Colonic mucosa (tissue), 4 donors: ENCODE measurements around the gene ATF6. TPM values are rescaled to one million over a fixed set of nuclear protein-coding genes. Genes with fewer than 3 reads are reported as not detected.

Source experiments
- DNase-seq: peaks from one replicate; pipeline ENCODE4 v3.0.0-alpha.2; 2020
- H3K27ac ChIP-seq: fragments of 200-600 bp; one replicate; pipeline ENCODE4 v1.8.0; 2021
- H3K27me3 ChIP-seq: fragments of 200-600 bp; one replicate; pipeline ENCODE4 v1.8.0; 2021
- H3K36me3 ChIP-seq: fragments of 200-600 bp; one replicate; pipeline ENCODE4 v1.8.0; 2021
- H3K4me1 ChIP-seq: fragments of 200-600 bp; one replicate; pipeline ENCODE4 v1.8.0; 2021; ENCODE audit warnings: mild to moderate bottlenecking
- H3K4me3 ChIP-seq: fragments of 200-600 bp; one replicate; pipeline ENCODE4 v1.8.0; 2021
- H3K9ac ChIP-seq, 2 donors: one replicate each; pipeline ENCODE4 v1.7.0; 2013; ENCODE audit warnings: control low read depth in 2 of 2, low read depth in 2 of 2, low read length in 2 of 2
- H3K9me3 ChIP-seq: fragments of 200-600 bp; one replicate; pipeline ENCODE4 v1.8.0; 2021
- CTCF ChIP-seq: fragments of 200-600 bp; IDR thresholded peaks from one replicate; pipeline ENCODE4 v1.8.0; 2022; ENCODE audit warnings: antibody characterized with exemption, mild to moderate bottlenecking
- intact Hi-C: fragments of 100-400 bp; cut with DNase I; formaldehyde crosslinking; loops from one replicate; pipeline ENCODE4 v1.14.1; 2022
- total RNA-seq, 2 donors: library from RNA; stranded (reverse); fragmentation: NEBNext Ultra II Directional in 1 of 2; extraction: Animal tissue kit (Norgen Biotek cat#: 25700) in 1 of 2; gene quantifications; one replicate each; pipeline ENCODE4 v1.2.1, GENCODE V29; 2021
- donor health status: healthy.
- donor health status: DM: no; HTN: no; CAD: no.
- donor health status: DM: no; HTN: no; CAD: no.

ATF6 gene
- total RNA-seq, 2 donors from 2014 or later: 19.6 to 24.2 TPM

GRCh38 chr1:161816201-161816600 lies 50.1 kb downstream of the ATF6 start:
- no peak for DNase-seq
- Histone ChIP-seq H3K36me3 (peaks cover 5% of the 10 kb centered on the region), H3K9ac (no peak overlapping the region), H3K9me3 (no peaks in the 10 kb centered on the region), H3K4me1 (no peaks in the 10 kb centered on the region), H3K27me3 (no peaks in the 10 kb centered on the region), H3K27ac (no peak overlapping the region), H3K4me3 (no peak overlapping the region)
- intact Hi-C loops: no loop called here
- no peak for TF ChIP-seq CTCF

- no peak for TF ChIP-seq CTCF
- no peak overlapping the region for H3K9ac ChIP-seq
- peaks cover 5% of the 10 kb centered on the region for H3K36me3 ChIP-seq
- intact Hi-C loops: no loop called here
- DNase-seq: no peak
- no peak overlapping the region for H3K4me3 ChIP-seq
- H3K27me3 ChIP-seq: no peaks in the 10 kb centered on the region
- no peaks in the 10 kb centered on the region for H3K9me3 ChIP-seq
- H3K4me1 ChIP-seq: no peaks in the 10 kb centered on the region
- H3K27ac ChIP-seq: no peak overlapping the region
Measured at GRCh38 chr1:161817176-161817730, 51.1 kb downstream of the ATF6 start.

- no peak for DNase-seq
- Histone ChIP-seq H3K9ac (no peak overlapping the region), H3K4me1 (no peaks in the 10 kb centered on the region), H3K27me3 (no peaks in the 10 kb centered on the region), H3K36me3 (peaks cover 5% of the 10 kb centered on the region), H3K4me3 (no peak overlapping the region), H3K9me3 (no peaks in the 10 kb centered on the region), H3K27ac (no peak overlapping the region)
- intact Hi-C loops: no loop called here
- TF ChIP-seq CTCF: no peak
Measured at GRCh38 chr1:161820914-161821313, 54.8 kb downstream of the ATF6 start.

GRCh38 chr1:161824618-161825017 lies 58.5 kb downstream of the ATF6 start:
- peaks cover 5% of the 10 kb centered on the region for H3K36me3 ChIP-seq
- intact Hi-C loops: no loop called here

GRCh38 chr1:161825831-161826230 lies 59.7 kb downstream of the ATF6 start:
- Histone ChIP-seq H3K9me3 (no peaks in the 10 kb centered on the region), H3K9ac (no peak overlapping the region), H3K27me3 (no peaks in the 10 kb centered on the region), H3K27ac (no peak overlapping the region), H3K4me1 (no peaks in the 10 kb centered on the region), H3K4me3 (no peak overlapping the region), H3K36me3 (no peaks in the 10 kb centered on the region)
- no peak for TF ChIP-seq CTCF
- no peak for DNase-seq
- intact Hi-C loops: no loop called here

More at GRCh38 chr1:161824618-161825017, 58.5 kb downstream of the ATF6 start:
- DNase-seq: no peak
- H3K27ac ChIP-seq: no peak overlapping the region
- H3K27me3 ChIP-seq: no peaks in the 10 kb centered on the region
- no peak overlapping the region for H3K4me3 ChIP-seq
- H3K4me1 ChIP-seq: no peaks in the 10 kb centered on the region
- H3K9me3 ChIP-seq: no peaks in the 10 kb centered on the region
- no peak overlapping the region for H3K9ac ChIP-seq
- no peak for TF ChIP-seq CTCF
